ENCODE results near the gene SMAD3.

Gene SMAD3

GRCh38 chr15:67080118-67080899 lies 14.9 kb downstream of the SMAD3 start:
- no peak for DNase-seq (ENCODE audit: low read depth in 1 of 2, low spot score in 1 of 2)

- DNase-seq (ENCODE audit: low read depth in 1 of 2, low spot score in 1 of 2): peak in 1 of 2 donors; percentile 48
Observed at GRCh38 chr15:67080900-67081431, 15.6 kb downstream of the SMAD3 start.

DNA sequence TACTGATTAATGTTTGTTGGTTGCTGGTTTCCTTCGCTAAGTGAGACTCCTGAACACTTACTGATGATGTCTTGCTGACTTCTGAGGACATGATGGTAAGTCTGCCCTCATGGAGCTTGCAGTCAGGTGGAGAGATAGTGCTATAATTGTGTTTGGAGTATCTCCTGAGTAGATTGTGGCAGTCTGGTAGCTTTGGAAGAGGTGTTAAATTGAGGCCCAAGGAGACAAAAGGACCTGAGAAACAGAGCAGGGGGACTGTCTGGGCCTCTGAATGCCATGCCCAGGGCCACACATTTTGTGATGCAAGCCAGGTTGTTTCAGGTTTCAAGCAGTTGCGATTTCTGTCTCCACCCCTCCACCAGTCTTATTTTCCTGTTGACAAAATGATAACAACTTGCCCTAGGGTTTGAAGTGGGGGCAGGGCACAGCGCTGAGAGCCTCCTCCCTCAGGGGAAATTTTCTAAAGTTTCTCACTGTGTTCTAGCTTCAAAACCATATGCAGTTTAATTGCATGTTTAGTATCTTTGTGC lies 16.7 kb downstream of the SMAD3 start:
- DNase-seq (ENCODE audit: low read depth in 1 of 2, low spot score in 1 of 2): peak in 1 of 2 donors; percentile 55

- DNase-seq (ENCODE audit: low read depth in 1 of 2, low spot score in 1 of 2): no peak
Observed at GRCh38 chr15:67083135-67083762, 17.8 kb downstream of the SMAD3 start.

GRCh38 chr15:67084561-67084960 lies 19.2 kb downstream of the SMAD3 start:
- DNase-seq (ENCODE audit: low read depth in 1 of 2, low spot score in 1 of 2): no peak

GRCh38 chr15:67085237-67085817 lies 19.9 kb downstream of the SMAD3 start:
- no peak for DNase-seq (ENCODE audit: low read depth in 1 of 2, low spot score in 1 of 2)

DNA sequence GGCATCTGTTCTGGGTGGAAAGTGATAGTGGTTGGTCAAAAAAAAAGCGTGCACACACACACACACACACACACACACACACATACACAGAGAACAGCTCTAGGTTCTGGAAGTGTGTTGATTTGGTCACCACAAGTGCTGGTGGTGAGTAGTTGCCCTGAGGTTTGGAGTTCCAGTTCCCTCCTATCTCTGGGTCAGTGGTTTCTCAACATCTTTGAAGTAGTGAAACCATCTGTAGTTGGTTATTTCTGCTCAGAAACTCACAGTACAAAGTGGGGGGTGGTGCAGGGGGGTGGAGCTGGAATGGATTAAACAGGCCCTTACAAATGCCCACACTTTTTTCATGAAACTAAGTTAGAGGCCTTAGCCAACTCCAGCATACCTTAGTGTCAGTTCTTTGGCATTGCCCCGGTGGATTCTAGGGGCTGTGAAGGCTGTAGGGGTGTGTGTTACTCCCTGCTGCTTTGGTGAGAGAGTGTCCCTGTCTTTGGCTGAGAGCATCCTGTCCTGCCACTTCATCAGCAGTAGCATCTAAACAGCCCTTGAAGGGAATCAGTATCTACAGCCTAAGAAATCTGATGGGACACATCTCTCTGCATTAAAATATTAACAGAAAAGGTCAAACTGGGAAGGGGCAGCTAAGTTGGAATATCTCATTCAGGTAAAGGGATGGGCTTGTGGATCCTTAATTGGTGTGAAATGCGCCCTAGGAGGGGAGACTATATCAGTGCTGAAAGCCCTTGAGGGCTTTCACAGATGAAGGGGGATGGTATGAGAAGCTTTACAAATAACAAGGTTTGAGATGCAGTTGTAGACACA lies 20.6 kb downstream of the SMAD3 start:
- no peak for DNase-seq (ENCODE audit: low read depth in 1 of 2, low spot score in 1 of 2)

DNA sequence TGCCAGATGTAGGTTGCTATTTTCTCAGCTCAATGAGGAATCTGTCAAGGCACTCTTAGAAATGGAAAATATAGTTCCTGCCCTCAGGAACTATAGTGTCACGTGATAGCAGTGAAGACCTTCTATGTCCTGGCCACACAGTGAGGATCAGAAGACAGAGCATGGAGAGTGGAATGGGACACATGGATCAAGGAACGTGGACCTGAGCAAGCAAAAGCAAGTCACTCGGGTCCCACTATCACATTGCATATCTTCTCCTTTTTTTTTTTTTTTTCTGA lies 21.2 kb downstream of the SMAD3 start:
- DNase-seq (ENCODE audit: low read depth in 1 of 2, low spot score in 1 of 2): no peak

GRCh38 chr15:67087507-67088172 lies 22.2 kb downstream of the SMAD3 start:
- no peak for DNase-seq (ENCODE audit: low read depth in 1 of 2, low spot score in 1 of 2)

DNA sequence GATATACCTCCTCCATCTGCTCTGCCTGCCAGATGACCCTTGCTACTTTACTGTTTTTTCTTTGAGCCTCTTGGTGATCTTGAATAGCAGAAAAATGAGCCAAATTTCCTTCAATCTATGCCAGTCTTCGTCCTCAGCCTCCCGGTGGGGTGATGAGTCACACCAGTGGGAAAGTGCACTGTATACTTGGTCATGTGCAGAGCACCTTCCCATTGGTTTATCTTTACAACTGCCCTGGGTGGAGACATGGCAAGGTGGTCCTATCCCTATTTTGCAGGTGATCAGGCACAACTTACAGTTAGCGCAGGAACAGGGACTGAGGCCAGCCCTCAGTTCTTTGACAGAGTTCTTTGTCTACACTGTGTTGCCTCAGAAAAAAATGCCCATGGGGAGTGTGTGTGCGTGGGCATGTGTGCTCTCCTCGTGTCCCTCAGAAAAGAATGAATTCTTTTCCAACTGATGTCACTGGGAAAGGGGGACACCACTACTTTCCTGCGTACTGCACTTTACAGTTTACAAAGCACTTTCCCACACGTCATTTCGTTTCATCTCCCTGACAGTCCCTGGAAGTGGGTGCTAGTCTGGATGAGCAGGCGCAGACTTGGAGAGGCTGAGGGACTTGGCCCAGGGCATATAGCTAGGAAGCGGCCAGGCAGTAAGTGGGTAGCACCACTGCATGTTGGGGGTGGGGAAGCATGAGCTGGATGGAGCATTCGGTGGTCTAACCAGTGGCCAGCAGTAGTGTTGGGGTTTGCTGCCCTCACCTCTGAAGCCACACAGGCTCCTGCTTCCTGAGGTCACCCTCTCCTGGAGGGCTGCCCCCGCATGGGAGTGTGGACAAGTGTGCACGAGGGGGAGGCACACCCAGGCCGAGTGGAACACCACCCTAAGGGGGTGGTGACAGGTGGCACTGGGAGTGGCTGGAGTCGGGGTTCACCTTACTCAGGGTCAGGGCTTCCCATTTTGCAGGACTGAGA lies 24.1 kb downstream of the SMAD3 start:
- DNase-seq (ENCODE audit: low read depth in 1 of 2, low spot score in 1 of 2): no peak

GRCh38 chr15:67090297-67091070 lies 25.1 kb downstream of the SMAD3 start:
- DNase-seq (ENCODE audit: low read depth in 1 of 2, low spot score in 1 of 2): no peak

GRCh38 chr15:67091071-67091979 lies 25.9 kb downstream of the SMAD3 start:
- peak; percentile 36 to 63 for DNase-seq (ENCODE audit: low read depth in 1 of 2, low spot score in 1 of 2)

GRCh38 chr15:67091980-67092677 lies 26.7 kb downstream of the SMAD3 start:
- DNase-seq (ENCODE audit: low read depth in 1 of 2, low spot score in 1 of 2): no peak

- no peak for DNase-seq (ENCODE audit: low read depth in 1 of 2, low spot score in 1 of 2)
Observed at GRCh38 chr15:67092752-67093503, 27.5 kb downstream of the SMAD3 start.

DNA sequence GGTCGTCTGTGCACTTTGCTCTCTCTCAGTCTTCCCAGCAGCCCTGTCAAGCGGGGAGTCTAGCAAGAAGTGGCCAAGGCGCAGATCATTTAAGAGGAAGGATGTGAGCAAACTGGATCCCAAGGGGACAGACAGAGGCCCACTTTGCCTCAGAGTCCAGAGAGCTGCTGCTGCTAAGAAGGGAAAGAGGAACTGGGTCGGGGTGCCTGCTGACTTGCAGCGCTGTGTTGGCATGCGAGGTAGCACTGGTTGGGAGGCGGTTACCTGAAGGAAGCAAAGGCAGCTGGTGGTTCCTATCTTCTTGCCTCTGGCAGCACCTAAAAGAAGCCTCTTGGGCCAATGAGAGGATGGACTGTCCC lies 28.1 kb downstream of the SMAD3 start:
- DNase-seq (ENCODE audit: low read depth in 1 of 2, low spot score in 1 of 2): no peak

DNA sequence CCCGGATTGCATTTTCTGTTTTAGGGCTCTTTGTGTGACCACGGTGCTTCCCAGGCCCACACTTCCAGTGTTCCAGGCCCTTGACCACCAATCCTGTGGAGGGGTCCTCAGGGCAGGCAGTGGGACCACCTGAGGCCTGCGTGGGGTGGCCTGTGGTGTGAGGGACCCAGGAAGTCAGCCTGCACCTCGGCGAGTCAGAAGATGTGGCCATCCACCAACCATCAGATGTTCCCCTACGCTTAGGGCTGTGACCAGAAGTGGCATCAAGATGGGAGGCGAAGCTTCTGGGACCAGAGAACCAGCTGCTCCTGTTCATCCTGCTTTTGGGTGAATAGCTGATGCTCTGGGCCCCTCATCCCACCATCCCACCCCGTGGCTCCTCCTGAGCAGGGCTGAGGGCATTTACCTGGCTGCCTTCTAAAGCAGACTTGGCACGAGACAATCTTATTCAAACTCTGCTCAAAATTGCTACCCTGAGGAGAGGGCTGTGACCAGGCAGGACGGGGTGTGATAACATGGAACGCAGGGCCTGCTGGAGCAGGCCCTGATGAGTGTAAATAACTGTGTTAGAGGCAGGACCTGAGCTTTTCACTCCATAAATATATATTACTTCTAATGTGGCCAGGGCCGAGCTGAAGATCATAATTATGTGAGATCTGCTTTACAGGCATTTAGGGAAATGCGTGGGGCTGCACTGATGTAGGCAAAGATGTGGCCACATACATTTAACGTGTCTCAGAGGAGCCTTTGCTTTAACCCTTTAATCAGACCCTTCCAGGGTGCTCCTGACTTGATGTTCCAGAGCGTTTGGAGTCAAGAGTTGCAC lies 28.8 kb downstream of the SMAD3 start:
- DNase-seq (ENCODE audit: low read depth in 1 of 2, low spot score in 1 of 2): no peak

Measured in activated T-helper 1 cell treated with anti-CD3 and anti-CD28 coated beads, Interleukin-2, amount 50 U/mL, for 16 hours (primary cell).